A673 (cell line): ENCODE data around the gene SLC66A2. TPM values are rescaled to one million over a fixed set of nuclear protein-coding genes. Genes with fewer than 3 reads are reported as not detected.

Experiments used
- BruUV-seq: library from RNA; stranded (reverse); fragments of 400-500 nt; replicated peaks from 2 replicates; lab custom pipeline; 2021; lab: Mats Ljungman, UMichigan
- CTCF ChIA-PET: fragments of 300-600 bp; sonication (Branson Sonifier 250); formaldehyde crosslinking; loops from one replicate; lab custom pipeline; 2022; ENCODE audit warnings: antibody characterized with exemption; lab: Charles Lee
- POLR2A ChIA-PET: fragments of 300-600 bp; sonication (Branson Sonifier 250); formaldehyde crosslinking; loops from one replicate; lab custom pipeline; 2022; ENCODE audit warnings: antibody characterized with exemption; ENCODE audit not compliant: low non-redundant PET; lab: Charles Lee
- DNase-seq: peaks from one replicate; pipeline ENCODE4 v3.0.0-alpha.2; 2015; ENCODE audit warnings: low spot score
- H3K27ac ChIP-seq: fragments of 200-600 bp; sonication (generic); 2 replicates; pipeline ENCODE4 v1.5.1; 2016; ENCODE audit warnings: mixed run types, low read depth, mild to moderate bottlenecking, mixed read lengths, antibody characterized with exemption, low read length; ENCODE audit not compliant: poor library complexity, severe bottlenecking
- H3K27me3 ChIP-seq: fragments of 200-600 bp; sonication (generic); replicated peaks from 2 replicates; pipeline ENCODE4 v1.6.1; 2017; ENCODE audit warnings: mixed run types, low read depth, mild to moderate bottlenecking, mixed read lengths, antibody characterized with exemption, low read length; ENCODE audit not compliant: insufficient read depth, poor library complexity
- H3K36me3 ChIP-seq: fragments of 200-600 bp; sonication (generic); 2 replicates; pipeline ENCODE4 v1.6.1; 2016; ENCODE audit warnings: mixed run types, mild to moderate bottlenecking, mixed read lengths, antibody characterized with exemption, low read length; ENCODE audit not compliant: insufficient read depth, poor library complexity, severe bottlenecking
- H3K4me1 ChIP-seq: fragments of 200-600 bp; sonication (generic); 2 replicates; pipeline ENCODE4 v1.6.1; 2017; ENCODE audit warnings: mixed run types, mild to moderate bottlenecking, mixed read lengths, antibody characterized with exemption, low read length; ENCODE audit not compliant: insufficient read depth, poor library complexity, severe bottlenecking
- H3K4me3 ChIP-seq: fragments of 200-600 bp; sonication (generic); 2 replicates; pipeline ENCODE4 v1.5.1; 2016; ENCODE audit warnings: low read depth, mixed run types, mild to moderate bottlenecking, mixed read lengths, low read length; ENCODE audit not compliant: poor library complexity, severe bottlenecking
- H3K9me3 ChIP-seq: fragments of 200-600 bp; sonication (generic); 2 replicates; pipeline ENCODE4 v1.6.1; 2016; ENCODE audit warnings: mixed run types, low read depth, mild to moderate bottlenecking, mixed read lengths, antibody characterized with exemption, low read length; ENCODE audit not compliant: poor library complexity, severe bottlenecking
- EZH2 ChIP-seq: fragments of 200-600 bp; sonication (generic); IDR thresholded peaks from 2 replicates; pipeline ENCODE4 v1.6.1; 2017; ENCODE audit warnings: borderline replicate concordance, low read depth, mild to moderate bottlenecking, mixed read lengths, antibody characterized with exemption, low read length; ENCODE audit not compliant: poor library complexity, severe bottlenecking
- intact Hi-C: fragments of 100-400 bp; cut with micrococcal nuclease; formaldehyde crosslinking; loops from one replicate; pipeline ENCODE4 v1.10.0; 2022; ENCODE audit not compliant: unreplicated experiment
- total RNA-seq: library from RNA; stranded (reverse); gene quantifications from 2 replicates; pipeline ENCODE4 v1.2.3, GENCODE V29; 2021
- TF ChIP-seq, protein P1 (sequence below): fragments of 300-800, 200-600 bp; sonication (generic); conservative IDR thresholded peaks from 2 replicates; pipeline ENCODE4 v1.5.1; 2017; ENCODE audit warnings: low read depth, mild to moderate bottlenecking, antibody characterized with exemption, low read length, moderate library complexity, mixed read lengths

Gene SLC66A2
- total RNA-seq, 1 experiment from 2014 or later = 28.0 TPM

- no peaks in the 10 kb centered on the region for H3K27me3 ChIP-seq
- TF ChIP-seq, protein P1, sequence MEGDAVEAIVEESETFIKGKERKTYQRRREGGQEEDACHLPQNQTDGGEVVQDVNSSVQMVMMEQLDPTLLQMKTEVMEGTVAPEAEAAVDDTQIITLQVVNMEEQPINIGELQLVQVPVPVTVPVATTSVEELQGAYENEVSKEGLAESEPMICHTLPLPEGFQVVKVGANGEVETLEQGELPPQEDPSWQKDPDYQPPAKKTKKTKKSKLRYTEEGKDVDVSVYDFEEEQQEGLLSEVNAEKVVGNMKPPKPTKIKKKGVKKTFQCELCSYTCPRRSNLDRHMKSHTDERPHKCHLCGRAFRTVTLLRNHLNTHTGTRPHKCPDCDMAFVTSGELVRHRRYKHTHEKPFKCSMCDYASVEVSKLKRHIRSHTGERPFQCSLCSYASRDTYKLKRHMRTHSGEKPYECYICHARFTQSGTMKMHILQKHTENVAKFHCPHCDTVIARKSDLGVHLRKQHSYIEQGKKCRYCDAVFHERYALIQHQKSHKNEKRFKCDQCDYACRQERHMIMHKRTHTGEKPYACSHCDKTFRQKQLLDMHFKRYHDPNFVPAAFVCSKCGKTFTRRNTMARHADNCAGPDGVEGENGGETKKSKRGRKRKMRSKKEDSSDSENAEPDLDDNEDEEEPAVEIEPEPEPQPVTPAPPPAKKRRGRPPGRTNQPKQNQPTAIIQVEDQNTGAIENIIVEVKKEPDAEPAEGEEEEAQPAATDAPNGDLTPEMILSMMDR = no peak
- no peak for TF ChIP-seq EZH2
- no peaks in the 10 kb centered on the region for H3K4me1 ChIP-seq
- H3K36me3 ChIP-seq = no peaks in the 10 kb centered on the region
- CTCF ChIA-PET = no interaction called here
- DNase-seq = no peak
- H3K9me3 ChIP-seq = no peaks in the 10 kb centered on the region
- no peak overlapping the region for H3K4me3 ChIP-seq
- POLR2A ChIA-PET = no interaction called here
- BruUV-seq = no TSS peak
- H3K27ac ChIP-seq = no peak overlapping the region
- intact Hi-C loops = no loop called here
These were observed 78.7 kb downstream of the SLC66A2 start for GRCh38 chr18:79872527-79873444.

DNA sequence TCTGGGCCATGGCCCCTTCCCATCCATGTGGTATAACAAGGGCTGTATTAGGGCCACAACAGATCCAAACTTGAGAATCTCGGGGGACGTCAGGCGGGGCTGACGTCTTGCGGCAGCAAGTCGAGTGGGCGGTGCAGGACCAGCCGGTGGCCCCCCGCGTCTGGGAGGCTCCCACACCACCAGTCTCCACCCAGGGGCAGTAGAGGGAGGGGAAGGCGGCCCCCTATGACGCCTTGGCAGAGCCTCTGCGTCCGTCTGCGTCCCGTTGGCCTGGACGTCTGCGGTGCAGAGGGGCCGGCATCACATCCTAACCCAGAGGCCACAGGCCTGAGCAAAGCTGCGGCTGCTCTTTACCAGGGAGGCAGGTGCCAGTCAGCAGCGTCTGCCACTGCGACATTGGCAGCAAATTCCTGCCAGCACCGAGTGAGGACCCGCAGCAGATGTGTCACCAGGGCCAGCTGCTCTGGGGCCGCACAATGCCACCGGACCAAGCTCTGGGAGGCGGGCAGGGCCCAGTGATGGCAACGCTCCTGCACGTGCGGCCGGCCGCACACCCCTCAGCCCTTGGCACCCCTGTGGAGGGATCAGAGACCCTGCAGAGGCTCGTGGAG, 79.9 kb downstream of the SLC66A2 start:
- H3K4me3 ChIP-seq = no peak overlapping the region
- H3K27me3 ChIP-seq = no peaks in the 10 kb centered on the region
- DNase-seq = no peak
- ChIA-PET POLR2A (no interaction called here), CTCF (no interaction called here)
- H3K9me3 ChIP-seq = no peaks in the 10 kb centered on the region
- TF ChIP-seq EZH2 = no peak
- TF ChIP-seq, protein P1 = no peak
- intact Hi-C loops = no loop called here
- H3K4me1 ChIP-seq = no peaks in the 10 kb centered on the region
- no TSS peak for BruUV-seq
- no peak overlapping the region for H3K27ac ChIP-seq
- H3K36me3 ChIP-seq = no peaks in the 10 kb centered on the region

- TF ChIP-seq, protein P1 = no peak
- no peak for TF ChIP-seq EZH2
- no peaks in the 10 kb centered on the region for H3K36me3 ChIP-seq
- DNase-seq = no peak
- ChIA-PET POLR2A (no interaction called here), CTCF (no interaction called here)
- H3K27me3 ChIP-seq = no peaks in the 10 kb centered on the region
- H3K9me3 ChIP-seq = no peaks in the 10 kb centered on the region
- H3K4me3 ChIP-seq = no peak overlapping the region
- no TSS peak for BruUV-seq
- no peak overlapping the region for H3K27ac ChIP-seq
- H3K4me1 ChIP-seq = no peaks in the 10 kb centered on the region
- intact Hi-C loops = no loop called here
These were observed 80.4 kb downstream of the SLC66A2 start for GRCh38 chr18:79871026-79871390.
